Renal cortex interstitium (tissue), 11 donors: ENCODE results near the gene DDX31. TPM values are rescaled to one million over a fixed set of nuclear protein-coding genes. Genes with fewer than 3 reads are reported as not detected.
"Not testable (repeated sequence)": the region's sequence is repeated elsewhere in the genome, so short reads cannot be mapped to it uniquely, and the experiment has no call there.

Experiments
- DNase-seq, 11 donors: peaks; one replicate each; pipeline ENCODE4 v3.0.0-alpha.2; 2013; ENCODE audit warnings: low read depth in 9 of 11, low spot score in 4 of 11; ENCODE audit errors: extremely low read depth in 1 of 11
- polyA plus RNA-seq, 3 donors: library from polyadenylated mRNA; unstranded; fragments of 120-200 nt; gene quantifications; one replicate each; pipeline ENCODE4 v1.2.1, GENCODE V29; 2013; ENCODE audit not compliant: insufficient read length in 3 of 3

Gene DDX31
- polyA plus RNA-seq, 3 donors: 16.4 to 20.4 (median 17.4) TPM

DNA sequence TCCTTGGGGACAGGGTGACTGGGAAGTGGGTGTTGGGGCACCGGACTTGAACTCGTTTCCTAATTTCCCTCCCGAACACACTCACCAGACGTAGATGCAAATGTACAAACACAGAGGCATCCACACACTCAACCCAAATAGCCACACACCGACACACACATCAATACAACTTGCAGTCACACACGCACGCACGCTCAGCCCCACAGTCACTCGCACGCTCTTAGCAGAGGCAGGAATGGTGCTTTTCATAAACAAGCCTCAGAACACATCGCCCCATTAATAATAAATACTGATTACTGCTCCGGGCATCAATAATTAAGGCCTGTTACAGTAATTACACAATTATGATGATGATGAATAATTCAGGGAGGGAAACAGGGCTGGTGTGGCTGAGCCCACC is 81.7 kb downstream of the DDX31 start:
- DNase-seq: no peak

GRCh38 chr9:132587592-132587955 is 82.2 kb downstream of the DDX31 start:
- DNase-seq: no peak

DNA sequence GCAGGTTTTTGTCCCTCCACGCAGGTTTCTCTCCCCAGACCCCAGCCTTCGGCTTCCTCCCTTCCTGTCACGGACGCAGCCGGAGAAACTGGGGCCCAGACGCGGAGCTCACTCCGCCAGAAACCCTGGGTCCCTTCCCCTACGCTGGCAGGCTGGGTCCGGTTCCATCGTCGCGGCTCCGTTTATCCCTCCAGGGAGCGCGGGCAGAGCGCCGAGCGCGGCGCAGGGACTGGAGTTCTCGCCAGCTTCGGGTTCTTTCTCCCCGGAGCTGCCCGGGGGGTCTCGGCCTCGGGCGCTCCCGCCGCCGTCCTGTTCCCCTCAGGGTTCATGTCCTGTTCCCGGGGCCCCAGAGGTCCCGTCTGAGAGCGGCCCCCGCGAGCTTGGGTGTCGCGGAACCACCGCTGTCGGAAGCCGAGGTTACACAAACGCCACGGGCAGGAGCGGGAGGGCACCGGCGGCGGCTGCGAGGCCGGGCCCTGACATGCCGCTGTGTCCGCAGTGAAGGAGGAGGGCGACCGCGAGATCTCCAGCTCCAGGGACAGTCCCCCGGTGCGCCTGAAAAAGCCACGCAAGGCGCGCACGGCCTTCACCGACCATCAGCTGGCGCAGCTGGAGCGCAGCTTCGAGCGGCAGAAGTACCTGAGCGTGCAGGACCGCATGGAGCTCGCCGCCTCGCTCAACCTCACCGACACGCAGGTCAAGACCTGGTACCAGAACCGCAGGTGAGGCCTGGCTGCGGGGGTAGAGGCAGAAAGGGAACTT is 82.8 kb downstream of the DDX31 start:
- DNase-seq: no peak

DNA sequence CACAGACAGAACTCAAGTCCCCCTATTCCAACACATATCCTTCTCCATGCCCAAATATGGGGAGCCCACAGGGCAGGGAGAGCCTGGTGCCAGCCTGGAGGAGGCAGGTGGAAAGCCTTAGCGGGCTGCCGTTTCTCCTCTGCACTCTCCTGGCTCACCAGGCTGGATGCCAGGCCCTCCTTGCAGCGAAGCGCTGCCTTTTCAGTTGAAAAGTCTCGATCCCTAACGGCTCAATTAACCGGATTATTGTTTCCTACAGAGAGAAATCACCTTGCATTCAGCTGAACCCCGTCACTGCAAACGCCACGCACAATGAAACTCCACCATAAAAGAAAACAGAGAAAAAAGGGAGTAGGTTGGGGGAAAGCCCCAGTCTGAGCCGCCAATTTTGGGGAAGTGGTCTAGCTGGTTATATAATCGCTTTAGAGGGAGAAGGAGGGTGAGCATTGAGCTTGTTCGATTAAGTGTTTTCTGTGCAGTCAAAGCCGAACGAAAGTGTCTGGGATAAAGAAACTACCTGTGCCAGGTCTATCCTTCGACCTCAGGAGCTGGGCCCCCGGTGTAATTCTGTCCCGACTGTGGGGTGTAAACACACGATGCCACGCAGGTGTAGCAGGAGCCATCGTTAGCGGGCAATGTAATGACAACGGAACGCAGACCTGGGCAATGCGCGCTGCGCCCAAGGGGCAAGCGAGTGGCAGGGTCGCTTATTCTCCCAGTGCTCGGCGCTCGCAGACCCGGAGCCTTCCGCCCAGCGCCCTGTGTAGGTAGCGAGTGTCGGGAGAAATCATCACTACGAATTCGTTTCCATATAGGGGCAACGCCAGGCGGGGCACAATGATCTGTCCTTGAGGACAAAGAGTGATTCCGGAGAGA is 83.6 kb downstream of the DDX31 start:
- DNase-seq: no peak

GRCh38 chr9:132584601-132585560 is 84.9 kb downstream of the DDX31 start:
- DNase-seq: no peak

DNA sequence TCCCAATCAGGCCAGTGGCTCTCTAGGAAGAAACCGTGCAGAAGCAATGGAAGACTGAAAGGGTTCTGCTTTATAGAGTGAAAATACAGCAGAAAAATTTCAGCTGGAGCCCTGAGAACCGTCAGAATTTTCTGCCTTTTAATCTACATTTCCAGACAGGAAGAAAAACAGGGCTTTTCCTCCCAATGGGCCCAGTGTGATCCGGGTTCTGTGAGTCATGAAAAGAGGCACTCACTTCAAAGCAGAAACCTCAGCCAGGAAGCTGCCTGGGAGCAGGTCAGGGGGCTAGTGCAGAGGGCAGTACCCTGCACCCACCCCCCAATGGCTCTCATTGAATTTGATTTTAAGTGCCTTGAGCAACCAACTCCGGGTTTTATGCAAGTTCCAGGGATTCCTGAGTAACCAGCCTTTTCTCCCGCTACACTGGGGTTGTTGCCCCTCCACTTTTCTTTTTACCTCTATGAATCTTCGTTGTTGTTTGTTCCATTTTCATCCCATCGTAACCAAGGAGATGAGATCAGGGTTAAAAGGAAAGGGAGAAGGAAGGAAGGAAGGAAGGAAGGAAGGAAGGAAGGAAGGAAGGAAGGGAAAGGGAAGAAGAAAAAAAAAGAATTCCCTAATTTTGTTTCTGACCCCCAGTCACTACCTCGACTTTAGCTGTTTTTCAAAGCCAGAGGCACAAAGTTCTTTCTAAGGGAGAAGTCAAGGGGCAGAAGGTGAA is 86.0 kb downstream of the DDX31 start:
- DNase-seq: no peak

- no peak for DNase-seq
Observed at GRCh38 chr9:132582786-132583583, 86.8 kb downstream of the DDX31 start.

DNA sequence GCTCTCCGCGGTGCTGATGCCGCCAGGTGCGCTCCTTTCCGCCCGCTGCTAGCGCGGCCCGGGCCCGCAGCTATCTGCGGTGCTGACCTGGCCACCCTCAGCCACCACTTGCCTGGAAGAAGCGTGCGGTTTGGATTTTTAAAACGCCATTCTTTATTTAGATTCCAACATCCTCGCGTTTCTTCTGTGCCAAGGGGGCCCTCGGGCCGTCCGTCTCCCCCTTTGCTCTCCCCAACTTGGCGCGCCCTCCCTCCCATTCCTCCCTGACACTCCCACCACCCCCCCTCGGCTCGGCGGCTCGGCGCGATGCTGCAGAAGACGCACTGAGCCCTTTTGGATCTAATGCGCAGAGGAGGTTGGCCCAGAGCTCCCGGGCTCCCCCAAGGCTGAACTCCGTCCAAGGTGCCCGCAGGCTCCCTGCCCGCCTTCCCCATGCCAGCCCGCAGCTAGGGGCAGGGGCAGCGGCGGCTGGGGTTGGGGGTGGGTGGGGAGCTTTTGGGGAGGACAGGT is 87.5 kb downstream of the DDX31 start, which contains the start of gene BARHL1:
TSS of gene BARHL1 (plus strand) at position 331 of the 510 bp plus-strand sequence. CDS start 192 bp downstream, outside the sequence.
- no peak for DNase-seq

DNA sequence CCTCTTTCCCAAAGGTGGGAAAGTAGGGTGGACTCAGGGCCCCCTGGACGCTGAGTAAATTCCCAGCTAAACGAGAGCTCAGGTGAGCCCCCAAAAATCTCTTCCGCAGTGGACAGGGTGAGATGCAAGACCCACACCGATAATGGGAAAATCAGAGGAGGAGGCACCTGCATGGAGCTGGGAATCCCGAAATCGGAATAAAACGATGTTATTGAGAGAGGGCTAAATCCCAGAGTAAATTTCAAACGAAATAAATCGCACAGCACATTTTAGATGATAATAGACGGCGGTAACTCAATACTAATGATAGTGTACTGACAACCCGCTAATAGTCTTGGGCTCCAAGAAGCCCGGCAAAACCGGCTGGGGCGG is 90.4 kb downstream of the DDX31 start:
- DNase-seq: no peak

DNA sequence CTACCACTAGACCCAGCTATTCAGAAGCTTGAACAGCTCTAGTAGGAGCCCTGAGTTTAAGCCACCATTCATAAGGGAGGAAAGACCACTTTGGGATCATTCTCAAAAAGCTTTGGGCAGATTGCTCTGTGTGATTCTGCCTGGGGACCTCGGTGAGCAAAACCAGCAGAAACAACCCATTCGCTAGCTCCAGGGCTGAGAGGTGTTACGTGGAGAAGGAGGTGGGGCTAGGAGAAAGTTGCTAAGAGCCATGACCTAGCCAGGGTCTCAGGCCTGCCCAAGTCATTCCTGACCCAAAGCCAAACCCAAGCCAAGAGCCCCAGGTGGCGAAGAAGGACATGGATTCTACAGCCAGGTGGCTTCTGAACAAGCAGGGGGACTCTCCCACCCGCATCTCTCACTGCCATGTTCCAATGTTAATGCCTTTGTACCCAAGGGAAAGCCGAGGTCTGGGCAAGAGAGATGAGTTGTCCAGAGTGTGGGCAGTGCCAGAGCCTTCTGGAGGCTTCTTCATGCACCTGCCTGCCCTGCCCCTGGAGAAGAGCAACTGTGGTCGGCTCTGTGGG is 91.3 kb downstream of the DDX31 start:
- DNase-seq: no peak

GRCh38 chr9:132577119-132577518 is 92.7 kb downstream of the DDX31 start:
- no peak for DNase-seq

- no peak for DNase-seq
Observed at GRCh38 chr9:132575811-132576210, 94.0 kb downstream of the DDX31 start.

DNA sequence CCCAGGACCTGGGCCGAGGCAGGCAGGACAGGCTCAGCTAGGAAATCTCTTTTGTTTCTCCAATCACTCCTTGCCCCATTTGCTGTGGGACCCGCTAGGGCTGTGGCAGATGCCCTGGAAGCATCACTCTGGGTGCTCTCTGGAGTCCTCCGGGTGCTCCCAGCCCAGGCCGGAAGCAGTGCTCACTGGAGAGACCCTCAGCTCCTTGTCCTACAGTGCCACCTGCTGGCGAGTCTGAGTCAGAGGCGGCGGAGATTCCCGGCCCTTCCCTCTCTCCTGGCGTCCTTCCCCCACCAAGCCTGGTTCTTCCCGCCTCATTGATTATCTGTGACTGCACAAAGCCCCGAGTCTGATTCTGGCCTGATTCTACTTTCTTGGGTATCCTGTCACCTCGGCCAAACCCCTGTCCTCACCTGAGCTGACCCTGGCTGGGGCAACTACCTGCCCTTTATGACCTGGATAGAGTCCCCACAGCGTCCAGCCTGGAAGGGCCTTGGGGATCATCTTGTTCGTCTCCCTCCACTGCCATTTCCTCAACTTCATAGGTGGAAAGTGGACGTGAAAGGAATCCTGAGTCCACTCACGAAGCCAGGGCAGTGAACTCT is 94.7 kb downstream of the DDX31 start:
- peak in 8 of 11 donors; percentile 31 to 70 (median 62) for DNase-seq

DNA sequence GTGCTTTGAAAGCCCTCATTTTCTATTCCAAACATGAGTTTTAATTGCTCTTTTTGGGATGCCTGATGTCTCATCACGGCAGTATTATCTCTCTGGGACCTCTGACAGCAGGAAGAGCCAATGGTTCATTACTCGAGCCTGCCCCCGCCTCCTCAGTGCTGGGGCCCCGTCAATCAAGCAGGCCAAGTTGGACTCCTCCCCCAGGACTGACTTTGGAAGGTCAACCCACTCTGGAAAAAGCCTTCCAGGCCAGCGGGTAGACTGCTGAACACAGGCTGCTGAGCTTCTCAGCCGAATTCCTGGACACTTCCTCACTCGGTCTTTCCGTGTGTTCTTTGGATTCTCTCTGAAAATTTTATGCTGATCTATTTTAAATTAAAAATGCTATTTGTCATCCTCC is 96.9 kb downstream of the DDX31 start:
- no peak for DNase-seq

- DNase-seq: no peak
Observed at GRCh38 chr9:132571806-132572600, 97.8 kb downstream of the DDX31 start.

GRCh38 chr9:132568787-132569186 is 101.0 kb downstream of the DDX31 start:
- DNase-seq: not testable (repeated sequence)
